NCI-H1436 treated with DMSO at 0.1 percent for 48 hours (cell line): ENCODE results near the gene GBE1.

Experiments
- DNase-seq: peaks from one replicate; lab custom pipeline; 2025; lab: John Stamatoyannopoulos, UW

Gene GBE1

GRCh38 chr3:81468391-81468790 is 293.1 kb downstream of the GBE1 start:
- no peak for DNase-seq

DNA sequence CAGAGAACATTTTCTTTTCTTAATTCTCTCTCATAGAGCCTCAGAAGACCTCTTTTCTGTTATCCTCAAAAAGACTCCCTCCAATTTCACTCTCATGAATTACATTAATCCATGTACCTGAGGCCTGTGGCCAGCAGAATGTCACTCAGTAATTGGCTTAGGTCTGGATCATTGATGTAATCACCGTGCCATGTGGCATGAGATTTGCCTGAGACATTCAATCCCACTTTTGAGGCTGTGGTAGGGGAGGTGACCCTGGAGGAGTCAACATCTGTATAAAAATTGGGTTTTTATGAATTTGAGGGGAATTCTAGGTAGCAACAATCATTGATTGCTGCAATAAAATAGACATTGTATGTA is 295.3 kb downstream of the GBE1 start:
- no peak for DNase-seq

- no peak for DNase-seq
Measured at GRCh38 chr3:81465510-81466200, 295.8 kb downstream of the GBE1 start.

DNA sequence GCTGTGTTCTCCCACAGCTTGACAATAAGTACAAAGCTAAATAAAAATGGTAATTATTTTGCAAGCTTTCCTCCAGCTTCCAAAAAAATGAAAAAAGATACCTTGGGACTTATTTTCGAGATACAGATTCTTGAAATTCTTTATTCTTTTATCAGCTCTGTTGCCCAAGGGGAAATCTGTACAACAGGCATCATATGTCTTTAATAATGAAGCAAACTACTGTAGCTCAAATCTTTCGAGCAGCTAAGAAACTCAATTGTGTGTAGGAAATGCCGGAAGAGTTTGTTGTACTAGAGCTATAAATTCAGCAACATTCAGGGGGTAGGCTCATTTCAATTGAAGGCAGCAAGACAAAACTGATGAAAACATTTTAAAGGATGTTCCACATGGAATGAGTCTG is 297.7 kb downstream of the GBE1 start:
- DNase-seq, result no peak

GRCh38 chr3:81462921-81463320 is 298.5 kb downstream of the GBE1 start:
- DNase-seq, result no peak

DNA sequence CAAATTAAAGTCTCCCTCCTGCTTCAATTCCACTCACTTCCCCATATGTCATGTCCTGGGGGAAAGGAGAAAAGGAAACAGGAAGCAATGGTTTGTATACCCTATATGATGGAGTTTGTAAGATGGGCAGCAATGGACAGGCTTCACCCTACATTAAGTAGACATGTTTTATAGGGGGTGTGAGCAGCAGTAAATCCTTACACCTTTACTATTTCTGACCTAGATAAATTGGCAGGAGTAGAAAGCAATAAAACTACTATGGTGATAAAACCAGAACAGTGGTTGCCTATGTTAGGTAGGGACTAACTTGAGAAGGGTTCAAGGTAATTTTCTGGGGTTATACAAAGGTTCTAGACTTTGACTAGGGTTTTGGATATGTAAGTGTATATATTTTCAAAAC is 301.7 kb downstream of the GBE1 start:
- DNase-seq, result no peak

DNA sequence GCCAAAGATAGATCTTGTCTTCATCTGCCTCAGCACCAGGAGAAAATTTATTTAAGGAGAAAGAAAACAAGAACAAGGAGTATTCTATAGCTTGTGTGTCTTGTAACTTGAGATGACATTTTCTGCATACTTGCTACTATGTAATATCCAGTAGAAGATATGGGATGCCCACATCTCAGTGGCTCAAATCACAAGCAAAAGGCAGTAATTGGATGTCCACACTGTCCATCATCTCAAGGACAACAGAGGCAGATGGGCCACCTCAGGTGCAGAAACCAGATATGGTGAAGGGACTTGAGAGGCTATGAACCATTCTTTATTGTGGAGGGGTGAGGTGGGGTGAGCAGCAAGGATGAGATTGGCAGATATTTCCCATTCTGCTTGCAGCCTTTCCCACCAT is 309.0 kb downstream of the GBE1 start:
- no peak for DNase-seq

GRCh38 chr3:81451611-81452010 is 309.8 kb downstream of the GBE1 start:
- DNase-seq, result no peak

GRCh38 chr3:81451140-81451539 is 310.3 kb downstream of the GBE1 start:
- DNase-seq, result no peak

- DNase-seq, result no peak
Measured at GRCh38 chr3:81446806-81447205, 314.6 kb downstream of the GBE1 start.

DNA sequence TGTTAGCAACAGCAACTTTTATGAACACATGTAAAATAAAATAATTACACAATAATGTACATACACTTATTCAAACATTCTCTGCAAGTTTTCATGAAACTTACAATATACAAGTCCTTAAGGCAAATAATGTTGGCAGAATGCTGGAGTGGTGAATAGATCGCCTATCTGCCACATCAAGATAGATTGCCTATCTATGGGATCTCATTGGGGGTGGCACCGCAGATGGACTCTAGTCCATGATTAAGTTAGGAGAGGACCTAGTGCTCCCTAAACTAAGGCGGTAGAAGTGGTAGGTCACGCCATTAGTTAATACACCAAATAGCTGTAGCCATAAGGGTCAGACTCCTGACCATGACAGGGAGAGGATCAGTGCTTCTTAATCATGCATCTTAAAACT is 315.7 kb downstream of the GBE1 start:
- no peak for DNase-seq

DNA sequence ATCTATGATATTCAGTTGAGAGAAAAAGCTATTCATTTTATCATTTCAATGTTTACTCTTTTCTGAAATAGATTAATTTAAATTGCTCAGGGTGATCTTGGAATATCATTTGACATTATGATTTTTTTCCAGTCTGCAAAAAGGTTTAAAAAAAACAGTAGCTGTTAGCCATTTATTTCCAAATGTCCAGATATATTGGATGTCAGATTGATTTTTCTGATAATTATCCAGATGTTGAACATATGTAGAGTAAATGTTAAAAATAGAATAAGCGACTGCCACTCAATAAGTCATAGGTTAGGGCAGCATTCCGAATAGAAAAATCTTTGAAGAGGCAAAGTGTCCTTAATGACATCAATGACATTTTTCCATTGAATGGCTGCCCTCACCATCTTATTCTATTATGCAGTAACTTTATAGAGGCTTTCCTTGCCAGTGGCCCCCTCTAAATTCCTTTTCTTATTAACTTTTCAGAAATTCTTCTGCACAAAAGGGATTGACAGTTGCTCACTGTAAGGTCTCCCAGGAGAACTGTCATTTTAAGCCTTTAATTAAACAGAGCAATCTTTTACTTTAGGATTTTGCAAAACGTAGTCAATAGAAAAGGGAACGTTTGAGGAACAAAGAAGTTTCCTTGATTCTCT is 316.5 kb downstream of the GBE1 start:
- no peak for DNase-seq

- DNase-seq, result no peak
Measured at GRCh38 chr3:81443958-81444357, 317.5 kb downstream of the GBE1 start.

GRCh38 chr3:81443457-81443782 is 318.0 kb downstream of the GBE1 start:
- DNase-seq, result no peak

- no peak for DNase-seq
Measured at GRCh38 chr3:81442758-81443456, 318.5 kb downstream of the GBE1 start.

- DNase-seq, result no peak
Measured at GRCh38 chr3:81440661-81441060, 320.8 kb downstream of the GBE1 start.
